HL-60 (cell line): ENCODE data around the gene RGPD6.
"Not testable (repeated sequence)": the region's sequence is repeated elsewhere in the genome, so short reads cannot be mapped to it uniquely, and the experiment has no call there.

Experiments used
- CTCF ChIP-seq: IDR thresholded peaks from one replicate; pipeline ENCODE4 v1.5.1; 2011; ENCODE audit warnings: low read length, control low read depth, inconsistent platforms; ENCODE audit not compliant: insufficient read depth
- POLR2AphosphoS5 ChIP-seq: IDR thresholded peaks from 2 replicates; pipeline ENCODE4 v1.6.1; 2012; ENCODE audit warnings: low read depth

GRCh38 chr2:110589677-110590330 lies 12.8 kb upstream of the RGPD6 start:
- not testable (repeated sequence) for TF ChIP-seq CTCF, POLR2AphosphoS5
